CD4-positive, alpha-beta T cell treated with Interferon alpha-2 for 1 hour (primary cell): ENCODE data around the gene NKX2-3.
A peak's percentile ranks its signal among the peaks of the same experiment; 100 is the strongest.

Source experiments
- DNase-seq, 2 donors: peaks; one replicate each; pipeline ENCODE4 v3.0.0-alpha.2; 2020 to 2022

Gene NKX2-3

GRCh38 chr10:99532687-99533495 lies at the start of gene NKX2-3:
Gene NKX2-3 (plus strand): TSS chr10:99532942. CDS start chr10:99533132, 190 bp downstream.
- DNase-seq, result peak; percentile 28 to 61

GRCh38 chr10:99484626-99485581 lies 47.8 kb upstream of the NKX2-3 start:
- DNase-seq, result no peak

GRCh38 chr10:99487125-99487807 lies 45.5 kb upstream of the NKX2-3 start:
- DNase-seq, result no peak

- no peak for DNase-seq
Observed at GRCh38 chr10:99489271-99489670, 43.5 kb upstream of the NKX2-3 start.

- no peak for DNase-seq
Observed at GRCh38 chr10:99497343-99498025, 35.3 kb upstream of the NKX2-3 start.

GRCh38 chr10:99506416-99506815 lies 26.3 kb upstream of the NKX2-3 start:
- no peak for DNase-seq

- no peak for DNase-seq
Observed at GRCh38 chr10:99507265-99507664, 25.5 kb upstream of the NKX2-3 start.

- DNase-seq, result no peak
Observed at GRCh38 chr10:99513061-99513460, 19.7 kb upstream of the NKX2-3 start.

- DNase-seq, result no peak
Observed at GRCh38 chr10:99519690-99520039, 13.1 kb upstream of the NKX2-3 start.

GRCh38 chr10:99520040-99520846 lies 12.5 kb upstream of the NKX2-3 start:
- DNase-seq, result no peak

GRCh38 chr10:99520847-99521764 lies 11.6 kb upstream of the NKX2-3 start:
- DNase-seq, result no peak

GRCh38 chr10:99521765-99522469 lies 10.8 kb upstream of the NKX2-3 start:
- no peak for DNase-seq

- no peak for DNase-seq
Observed at GRCh38 chr10:99522470-99523250, 10.1 kb upstream of the NKX2-3 start.

GRCh38 chr10:99523251-99523773 lies 9.4 kb upstream of the NKX2-3 start:
- DNase-seq, result no peak

GRCh38 chr10:99524050-99524666 lies 8.6 kb upstream of the NKX2-3 start:
- no peak for DNase-seq

GRCh38 chr10:99524736-99525380 lies 7.9 kb upstream of the NKX2-3 start:
- no peak for DNase-seq

GRCh38 chr10:99525897-99526296 lies 6.8 kb upstream of the NKX2-3 start:
- DNase-seq, result no peak
